AG09309 (cell line): ENCODE measurements around the gene CDKL4.

Experiments used
- DNase-seq: peaks from one replicate; pipeline ENCODE4 v3.0.0-alpha.2; 2010; ENCODE audit warnings: low read depth
- H3K4me3 ChIP-seq: 2 replicates; pipeline ENCODE4 v1.5.1; 2011; ENCODE audit warnings: mild to moderate bottlenecking, low read depth, low read length, moderate library complexity; ENCODE audit not compliant: control insufficient read depth
- TF ChIP-seq, protein P1 (sequence below): IDR thresholded peaks from 2 replicates; pipeline ENCODE4 v1.5.1; 2011; ENCODE audit warnings: mild to moderate bottlenecking, low read depth, low read length, inconsistent platforms; ENCODE audit not compliant: insufficient read depth, control insufficient read depth; ENCODE audit errors: missing control alignments

Gene CDKL4

DNA sequence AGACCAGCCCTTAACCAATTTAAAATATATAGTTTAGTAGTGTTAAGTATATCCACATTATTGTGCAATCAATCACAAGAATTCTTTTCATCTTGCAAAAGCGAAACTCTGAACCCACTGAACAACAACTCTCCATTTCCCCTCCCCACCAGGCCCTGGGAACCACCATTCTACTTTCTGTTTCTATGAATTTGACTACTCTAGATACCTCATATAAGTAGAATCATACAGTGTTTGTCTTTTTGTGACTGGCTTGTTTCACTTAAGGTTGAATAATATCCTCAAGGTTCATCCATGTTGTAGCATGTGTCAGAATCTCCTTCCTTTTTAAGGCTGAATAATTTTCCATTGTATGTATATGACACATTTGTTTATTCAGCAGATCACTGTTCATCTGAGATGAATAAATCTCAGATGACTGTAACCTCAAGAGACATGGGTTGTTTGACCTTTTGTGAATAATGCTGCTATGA, 114.8 kb downstream of the CDKL4 start:
- no peak for DNase-seq
- H3K4me3 ChIP-seq: no peak overlapping the region
- TF ChIP-seq, protein P1, sequence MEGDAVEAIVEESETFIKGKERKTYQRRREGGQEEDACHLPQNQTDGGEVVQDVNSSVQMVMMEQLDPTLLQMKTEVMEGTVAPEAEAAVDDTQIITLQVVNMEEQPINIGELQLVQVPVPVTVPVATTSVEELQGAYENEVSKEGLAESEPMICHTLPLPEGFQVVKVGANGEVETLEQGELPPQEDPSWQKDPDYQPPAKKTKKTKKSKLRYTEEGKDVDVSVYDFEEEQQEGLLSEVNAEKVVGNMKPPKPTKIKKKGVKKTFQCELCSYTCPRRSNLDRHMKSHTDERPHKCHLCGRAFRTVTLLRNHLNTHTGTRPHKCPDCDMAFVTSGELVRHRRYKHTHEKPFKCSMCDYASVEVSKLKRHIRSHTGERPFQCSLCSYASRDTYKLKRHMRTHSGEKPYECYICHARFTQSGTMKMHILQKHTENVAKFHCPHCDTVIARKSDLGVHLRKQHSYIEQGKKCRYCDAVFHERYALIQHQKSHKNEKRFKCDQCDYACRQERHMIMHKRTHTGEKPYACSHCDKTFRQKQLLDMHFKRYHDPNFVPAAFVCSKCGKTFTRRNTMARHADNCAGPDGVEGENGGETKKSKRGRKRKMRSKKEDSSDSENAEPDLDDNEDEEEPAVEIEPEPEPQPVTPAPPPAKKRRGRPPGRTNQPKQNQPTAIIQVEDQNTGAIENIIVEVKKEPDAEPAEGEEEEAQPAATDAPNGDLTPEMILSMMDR: no peak

DNA sequence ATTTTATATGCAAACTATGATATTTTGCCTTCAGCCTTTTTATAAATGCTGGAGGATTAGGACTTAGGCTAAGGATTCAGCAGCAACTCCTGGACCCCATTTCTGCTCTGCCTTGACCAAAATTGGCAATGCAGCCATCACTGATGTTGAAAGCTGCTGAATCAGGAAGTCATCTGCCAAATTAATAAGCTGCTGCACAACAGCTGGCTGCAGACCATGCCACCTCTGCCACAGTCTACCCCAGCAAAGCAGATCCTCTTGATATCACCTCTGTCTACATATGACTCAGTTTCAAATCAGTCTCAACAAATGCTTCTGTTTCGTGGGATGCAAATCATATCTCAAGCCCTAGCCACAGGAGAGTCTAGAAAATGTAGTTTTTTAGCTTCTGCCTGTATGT, 115.8 kb downstream of the CDKL4 start:
- DNase-seq: no peak
- TF ChIP-seq, protein P1: no peak
- H3K4me3 ChIP-seq: no peak overlapping the region
